ENCODE measurements around the gene CHRND.

CHRND gene

DNA sequence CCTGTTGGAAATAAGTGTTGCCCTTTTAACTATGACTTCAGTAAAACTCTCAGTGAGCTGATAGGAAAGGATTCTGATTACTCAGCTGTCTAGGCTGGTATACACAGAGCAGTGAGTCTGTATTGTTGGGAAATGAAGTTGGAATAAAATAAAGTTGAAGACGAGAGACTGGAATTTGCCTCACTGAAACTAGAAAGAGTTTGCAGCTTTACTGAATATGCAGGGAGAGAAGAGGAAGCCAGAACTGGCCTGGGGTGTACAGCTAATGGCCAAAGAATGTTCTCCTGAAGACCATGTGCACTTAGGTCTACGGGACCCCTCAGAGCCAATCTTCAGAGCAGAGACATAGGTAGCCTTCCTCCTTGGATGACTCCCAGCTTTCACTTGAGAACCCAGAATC, 51.0 kb downstream of the CHRND start:
- DNase-seq = peak; percentile 73

- no peak for DNase-seq
These were observed 51.9 kb downstream of the CHRND start for GRCh38 chr2:232577841-232578240.

DNA sequence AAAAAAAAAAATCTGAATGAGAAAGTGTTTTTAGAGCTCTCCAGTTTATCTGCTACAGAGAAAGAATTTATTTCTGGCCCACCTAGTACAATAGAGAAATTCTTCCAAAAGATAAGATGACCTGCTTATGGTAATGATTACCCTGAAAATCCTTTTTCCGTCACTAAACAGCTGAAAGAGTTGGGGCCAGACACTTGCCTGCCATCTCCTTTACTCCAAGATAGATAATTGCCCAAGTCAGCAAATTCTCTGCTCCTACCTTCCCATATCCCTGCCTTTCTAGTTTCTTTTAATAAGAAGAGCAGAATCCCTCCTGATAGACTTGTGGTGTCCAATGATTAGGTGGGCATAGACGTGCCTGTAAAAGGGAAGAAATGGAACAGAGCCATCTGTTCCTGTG, 52.7 kb downstream of the CHRND start:
- DNase-seq = no peak

DNA sequence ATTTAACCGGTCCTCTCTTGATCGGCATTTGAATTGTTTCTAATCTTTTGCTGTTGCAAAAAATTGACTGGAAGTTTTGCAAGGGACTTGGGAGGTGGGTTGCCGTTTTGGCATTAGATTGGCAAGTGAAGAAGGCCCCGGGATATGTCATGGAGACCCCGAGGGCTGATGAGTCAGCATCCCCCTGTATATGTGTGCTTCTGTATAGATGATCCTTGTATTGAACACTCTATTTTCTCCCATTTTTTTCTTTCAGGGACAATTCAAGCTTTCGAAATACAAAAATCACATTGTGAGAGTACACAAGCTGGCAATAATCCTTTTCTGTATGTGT, 54.7 kb downstream of the CHRND start:
- no peak for DNase-seq

DNA sequence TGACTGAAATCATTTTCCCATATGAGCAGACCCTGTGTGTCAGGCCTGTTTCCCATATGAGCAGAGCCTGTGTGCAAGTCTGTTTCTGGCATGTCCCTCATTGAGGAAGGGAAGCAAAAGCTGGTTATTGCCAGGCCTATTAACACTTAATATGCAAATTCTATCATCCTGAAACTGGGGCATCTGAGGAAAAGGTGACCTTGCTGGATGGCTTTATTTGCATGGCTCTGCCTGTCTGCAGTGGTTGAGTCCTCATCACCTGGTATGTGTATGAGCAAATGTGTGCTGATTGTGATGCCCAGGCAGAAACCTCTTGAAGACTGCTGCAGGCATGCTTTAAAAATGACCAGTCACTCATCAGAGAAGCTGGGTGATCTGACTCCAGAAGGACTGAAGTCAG, 55.8 kb downstream of the CHRND start:
- DNase-seq = no peak

DNA sequence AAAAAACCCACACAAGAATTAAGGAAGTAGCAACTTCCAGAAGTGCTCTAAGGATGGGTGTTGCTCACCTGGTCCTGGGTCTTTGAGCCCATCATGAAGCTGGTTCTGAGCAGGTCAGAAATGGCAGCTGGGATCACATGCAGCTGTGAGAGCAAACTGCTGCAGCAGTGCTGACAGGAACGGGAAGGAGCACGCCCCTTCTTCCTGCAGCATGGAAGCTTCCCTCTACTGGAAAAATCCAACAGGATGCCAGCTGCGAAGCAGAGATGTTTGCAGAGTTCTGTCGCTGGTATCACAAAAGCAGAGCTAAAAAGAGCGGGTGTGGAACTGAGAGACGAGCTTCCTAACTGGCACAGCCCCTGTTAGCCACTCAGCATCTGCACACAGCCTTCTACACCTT, 58.3 kb downstream of the CHRND start:
- DNase-seq = no peak

All from EL (cell line).